K562 (cell line): Measurements from ENCODE around the gene HOXA11. TPM values are rescaled to one million over a fixed set of nuclear protein-coding genes. Genes with fewer than 3 reads are reported as not detected.

Experiments used
- ATAC-seq: fragments of 200-7000 bp; cut with Tn5 transposase; 3 replicates; pipeline ENCODE4 v1.9.1; 2020; ENCODE audit warnings: moderate library complexity
- BruUV-seq: library from RNA; stranded (reverse); fragments of 400-500 nt; replicated peaks from 2 replicates; lab custom pipeline; 2021; lab: Mats Ljungman, UMichigan
- CTCF ChIA-PET: fragments of 300-600 bp; formaldehyde crosslinking; extraction: SDS; loops from one replicate; lab custom pipeline; 2021; ENCODE audit warnings: low intra/inter-chr PET ratio; lab: Yijun Ruan, JAX
- POLR2A ChIA-PET: fragments of 300-600, 350-650 bp; sonication (Branson Sonifier 250); formaldehyde crosslinking; extraction: SDS; loops from one replicate; lab custom pipeline; 2021; ENCODE audit warnings: antibody characterized with exemption, inconsistent platforms; lab: Yijun Ruan, JAX
- DNase-seq, 4 experiments: peaks; one replicate each; pipeline versions ENCODE4 v3.0.0 to v3.0.0-alpha.2; 2011 to 2018; ENCODE audit warnings: low spot score in 3 of 4, mixed read lengths in 3 of 4; ENCODE audit errors: extremely low read depth in 1 of 4
- FAIRE-seq: peaks from 2 replicates; lab custom pipeline; 2011; peaks lifted over from hg19 to GRCh38; lab: Jason Lieb, UNC
- H2AFZ ChIP-seq: 2 replicates; pipeline ENCODE4 v1.6.0; 2011; ENCODE audit warnings: low read depth, low read length, control low read depth, inconsistent platforms
- H3K27ac ChIP-seq: fragments of 200-600 bp; 3 replicates; pipeline ENCODE4 v1.8.0; 2011; ENCODE audit warnings: low read depth, mild to moderate bottlenecking, control low read depth, inconsistent platforms, low read length, moderate library complexity, mixed read lengths; ENCODE audit errors: extremely low read depth
- H3K27me3 ChIP-seq, 2 experiments: fragments of 300-600 bp in 1 of 2; 2 replicates in 1 of 2; 3 replicates in 1 of 2; pipeline versions ENCODE4 v1.6.0 to v1.8.0; 2011; ENCODE audit warnings: inconsistent platforms in 2 of 2, low read length in 2 of 2, mild to moderate bottlenecking in 1 of 2, mixed read lengths in 1 of 2, moderate library complexity in 1 of 2; ENCODE audit not compliant: control insufficient read depth in 2 of 2, insufficient read depth in 2 of 2
- H3K36me3 ChIP-seq: fragments of 300-600 bp; 3 replicates; pipeline ENCODE4 v1.8.0; 2011; ENCODE audit warnings: mild to moderate bottlenecking, low read length, inconsistent platforms; ENCODE audit not compliant: control insufficient read depth, insufficient read depth
- H3K4me1 ChIP-seq, 2 experiments: fragments of 200-600 bp in 1 of 2; replicated peaks in 1 of 2; 2 replicates in 1 of 2; 3 replicates in 1 of 2; pipeline versions ENCODE4 v1.5.1 to v1.8.0; 2011; ENCODE audit warnings: inconsistent platforms in 2 of 2, low read length in 2 of 2, mild to moderate bottlenecking in 1 of 2, mixed read lengths in 1 of 2, moderate library complexity in 1 of 2; ENCODE audit not compliant: control insufficient read depth in 2 of 2, insufficient read depth in 2 of 2
- H3K4me2 ChIP-seq: 2 replicates; pipeline ENCODE4 v1.6.1; 2011; ENCODE audit warnings: low read length, control low read depth, inconsistent platforms, mixed read lengths; ENCODE audit not compliant: insufficient read depth
- H3K4me3 ChIP-seq: fragments of 200-600 bp; sonication (generic), shearing (Covaris generic); 2 replicates; pipeline ENCODE4 v1.5.1; 2016; ENCODE audit warnings: control low read depth, inconsistent platforms
- H3K79me2 ChIP-seq: fragments of 200-600 bp; 3 replicates; pipeline ENCODE4 v1.8.0; 2011; ENCODE audit warnings: low read length, inconsistent platforms; ENCODE audit not compliant: control insufficient read depth, insufficient read depth
- H3K9ac ChIP-seq, 2 experiments: 2 replicates each; pipeline versions ENCODE4 v1.6.0 to v1.6.1; 2011; ENCODE audit warnings: low read depth in 2 of 2, low read length in 2 of 2, control low read depth in 1 of 2, inconsistent platforms in 1 of 2, mild to moderate bottlenecking in 1 of 2, mixed read lengths in 1 of 2; ENCODE audit not compliant: insufficient read depth in 1 of 2
- H3K9me1 ChIP-seq: one replicate; pipeline ENCODE4 v1.6.0; 2011; ENCODE audit warnings: inconsistent platforms, mild to moderate bottlenecking, low read length, moderate library complexity; ENCODE audit not compliant: control insufficient read depth, insufficient read depth
- H3K9me3 ChIP-seq: replicated peaks from 2 replicates; pipeline ENCODE4 v1.5.1; 2011; ENCODE audit warnings: low read depth, low read length, inconsistent platforms; ENCODE audit not compliant: control insufficient read depth, insufficient read depth
- H4K20me1 ChIP-seq: replicated peaks from 2 replicates; pipeline ENCODE4 v1.6.1; 2011; ENCODE audit warnings: low read length, inconsistent platforms, mixed read lengths; ENCODE audit not compliant: control insufficient read depth, insufficient read depth
- CSDE1 ChIP-seq, 2 experiments: fragments of 450-650 bp; IDR thresholded peaks; 2 replicates each; pipeline ENCODE4 v1.6.1; 2016; ENCODE audit warnings: mild to moderate bottlenecking in 1 of 2
- GATAD2B ChIP-seq: fragments of 450-650 bp; IDR thresholded peaks from 2 replicates; pipeline ENCODE4 v1.6.1; 2017; ENCODE audit warnings: mild to moderate bottlenecking, borderline replicate concordance
- KLF6 ChIP-seq: fragments of 250-450 bp; sonication (Bioruptor Pico); IDR thresholded peaks from 2 replicates; pipeline ENCODE4 v1.4.0; 2020; ENCODE audit warnings: mild to moderate bottlenecking, moderate library complexity, borderline replicate concordance
- PHF21A ChIP-seq: fragments of 450-650 bp; IDR thresholded peaks from 2 replicates; pipeline ENCODE4 v1.6.1; 2017; ENCODE audit warnings: low read depth, borderline replicate concordance
- RCOR1 ChIP-seq, 2 experiments: IDR thresholded peaks; 2 replicates each; pipeline ENCODE4 v1.6.1; 2012; ENCODE audit warnings: low read depth in 2 of 2, low read length in 2 of 2, borderline replicate concordance in 1 of 2, improper control_type of control experiment in 1 of 2
- SP1 ChIP-seq: sonication (generic); formaldehyde crosslinking; IDR thresholded peaks from 2 replicates; pipeline ENCODE4 v1.8.1; 2022; ENCODE audit warnings: mild to moderate bottlenecking, missing genetic modification reagents
- ZNF217 ChIP-seq: sonication (generic); formaldehyde crosslinking; IDR thresholded peaks from 2 replicates; pipeline ENCODE4 v1.8.0; 2022; ENCODE audit warnings: mild to moderate bottlenecking, missing genetic modification reagents
- WGBS: fragments of 100-300 bp; shearing (Covaris generic); methylation state at CpG from one replicate; pipeline ENCODE4 v1.1.6; 2016; ENCODE audit warnings: low coverage, mixed read lengths; ENCODE audit not compliant: insufficient coverage; ENCODE audit errors: missing lambda C conversion rate; 5-methylcytosine and 5-hydroxymethylcytosine counted together
- in situ Hi-C: fragments of 300-500 bp; cut with MboI; formaldehyde crosslinking; loops from 4 replicates; pipeline ENCODE4 v1.15.0; 2018; ENCODE audit warnings: inconsistent platforms, mixed read lengths
- intact Hi-C: fragments of 100-400 bp; cut with micrococcal nuclease; formaldehyde crosslinking; loops from 2 replicates; pipeline ENCODE4 v1.14.2; 2022
- polyA plus RNA-seq, 8 experiments: library from polyadenylated mRNA; depleted of rRNA in 4 of 8; stranded (reverse) in 5 of 8; unstranded in 3 of 8; fragments of >200 nt; fragmentation: Nextera tagmentation in 2 of 8; fragmentation: Illumina TruSeq in 1 of 8; extraction: Ambion mirVana in 2 of 8; extraction: Trizol in 1 of 8; gene quantifications; 2 replicates each; pipeline versions ENCODE4 v1.2.1 to v1.2.3, GENCODE V29; 2011 to 2014; ENCODE audit warnings: inconsistent platforms in 1 of 8, missing spikeins in 1 of 8
- total RNA-seq, 7 experiments: library from RNA; depleted of rRNA in 6 of 7; stranded (reverse); fragments of >200 nt in 6 of 7; fragmentation: Illumina TruSeq in 2 of 7; extraction: Trizol in 2 of 7; gene quantifications; 2 replicates each; pipeline versions ENCODE4 v1.2.1 to v1.2.3, GENCODE V29; 2011 to 2021; ENCODE audit warnings: low replicate concordance in 1 of 7
- TF ChIP-seq, protein P1 (sequence below): fragments of 450-650 bp; IDR thresholded peaks from 2 replicates; pipeline ENCODE4 v1.6.1; 2016; ENCODE audit warnings: missing biosample characterization, missing genetic modification characterization
- TF ChIP-seq, protein P2 (sequence below): fragments of 450-650 bp; formaldehyde crosslinking; IDR thresholded peaks from 2 replicates; pipeline ENCODE4 v1.4.0; 2022; ENCODE audit warnings: mild to moderate bottlenecking, moderate library complexity
- TF ChIP-seq, protein P3 (sequence below): fragments of 450-650 bp; IDR thresholded peaks from 2 replicates; pipeline ENCODE4 v1.6.1; 2016

HOXA11 gene
- total and polyA plus RNA-seq, 9 of the 15 experiments (the other 6 are each of a cell fraction or from before 2014, with no cell fraction given), result not detected

GRCh38 chr7:27189997-27190748, 5.1 kb upstream of the HOXA11 start:
- H3K27me3 ChIP-seq, result peaks cover 40 to 72% of the 10 kb centered on the region in 2 experiments
- H2AFZ ChIP-seq, result no peak overlapping the region
- ChIA-PET POLR2A (no interaction called here), CTCF (no interaction called here)
- WGBS, result 0% methylated on average over 7 of the region's 7 CpGs
- no peak for DNase-seq
- in situ Hi-C loops, result no loop called here
- no peaks in the 10 kb centered on the region for H3K79me2 ChIP-seq
- no peak overlapping the region for H3K9ac ChIP-seq
- H3K27ac ChIP-seq, result no peak overlapping the region
- no peak overlapping the region for H3K4me2 ChIP-seq
- peaks cover 0 to 21% of the 10 kb centered on the region in 2 experiments; a peak in 2 of 5 replicates for H3K4me1 ChIP-seq
- H3K9me3 ChIP-seq, result no peaks in the 10 kb centered on the region
- intact Hi-C loops, result no loop called here
- BruUV-seq, result no TSS peak
- H3K36me3 ChIP-seq, result no peaks in the 10 kb centered on the region
- no peak overlapping the region for H3K4me3 ChIP-seq
- H4K20me1 ChIP-seq, result no peaks in the 10 kb centered on the region
- FAIRE-seq, result no peak
- no peak for ATAC-seq
- no peak for TF ChIP-seq KLF6 (CRISPR knock-in tag)
- no peaks in the 10 kb centered on the region for H3K9me1 ChIP-seq

GRCh38 chr7:27189295-27189996, 4.4 kb upstream of the HOXA11 start:
- DNase-seq, result no peak
- no peaks in the 10 kb centered on the region for H3K79me2 ChIP-seq
- FAIRE-seq, result no peak
- ChIA-PET CTCF (no interaction called here), POLR2A (no interaction called here)
- BruUV-seq, result no TSS peak
- no peak overlapping the region for H2AFZ ChIP-seq
- no peak overlapping the region for H3K4me3 ChIP-seq
- no peak overlapping the region for H3K9ac ChIP-seq
- H3K36me3 ChIP-seq, result no peaks in the 10 kb centered on the region
- no peaks in the 10 kb centered on the region for H4K20me1 ChIP-seq
- no peak for ATAC-seq
- H3K9me1 ChIP-seq, result no peaks in the 10 kb centered on the region
- WGBS, result 1% methylated on average over 22 of the region's 22 CpGs
- H3K27ac ChIP-seq, result no peak overlapping the region
- H3K9me3 ChIP-seq, result no peaks in the 10 kb centered on the region
- H3K4me2 ChIP-seq, result no peak overlapping the region
- H3K4me1 ChIP-seq, result peaks cover 0 to 26% of the 10 kb centered on the region in 2 experiments; a peak in 2 of 5 replicates
- in situ Hi-C loops, result no loop called here
- intact Hi-C loops, result no loop called here
- peaks cover 45 to 79% of the 10 kb centered on the region in 2 experiments for H3K27me3 ChIP-seq
- TF ChIP-seq RCOR1 (IDR thresholded peaks at IDR 0.05; ENCODE audit: borderline replicate concordance in 1 of 2, low read depth in 2 of 2, low read length in 2 of 2) (no peak), GATAD2B (no peak), SP1 (no peak), ZNF217 (CRISPR knock-in tag) (no peak), CSDE1 (IDR thresholded peaks at IDR 0.05) (no peak), PHF21A (no peak), KLF6 (CRISPR knock-in tag) (no peak)
- TF ChIP-seq, protein P1, sequence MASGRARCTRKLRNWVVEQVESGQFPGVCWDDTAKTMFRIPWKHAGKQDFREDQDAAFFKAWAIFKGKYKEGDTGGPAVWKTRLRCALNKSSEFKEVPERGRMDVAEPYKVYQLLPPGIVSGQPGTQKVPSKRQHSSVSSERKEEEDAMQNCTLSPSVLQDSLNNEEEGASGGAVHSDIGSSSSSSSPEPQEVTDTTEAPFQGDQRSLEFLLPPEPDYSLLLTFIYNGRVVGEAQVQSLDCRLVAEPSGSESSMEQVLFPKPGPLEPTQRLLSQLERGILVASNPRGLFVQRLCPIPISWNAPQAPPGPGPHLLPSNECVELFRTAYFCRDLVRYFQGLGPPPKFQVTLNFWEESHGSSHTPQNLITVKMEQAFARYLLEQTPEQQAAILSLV (tag), result no peak
- TF ChIP-seq, protein P2, sequence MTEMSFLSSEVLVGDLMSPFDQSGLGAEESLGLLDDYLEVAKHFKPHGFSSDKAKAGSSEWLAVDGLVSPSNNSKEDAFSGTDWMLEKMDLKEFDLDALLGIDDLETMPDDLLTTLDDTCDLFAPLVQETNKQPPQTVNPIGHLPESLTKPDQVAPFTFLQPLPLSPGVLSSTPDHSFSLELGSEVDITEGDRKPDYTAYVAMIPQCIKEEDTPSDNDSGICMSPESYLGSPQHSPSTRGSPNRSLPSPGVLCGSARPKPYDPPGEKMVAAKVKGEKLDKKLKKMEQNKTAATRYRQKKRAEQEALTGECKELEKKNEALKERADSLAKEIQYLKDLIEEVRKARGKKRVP (CRISPR knock-in tag), result no peak
- TF ChIP-seq, protein P3, sequence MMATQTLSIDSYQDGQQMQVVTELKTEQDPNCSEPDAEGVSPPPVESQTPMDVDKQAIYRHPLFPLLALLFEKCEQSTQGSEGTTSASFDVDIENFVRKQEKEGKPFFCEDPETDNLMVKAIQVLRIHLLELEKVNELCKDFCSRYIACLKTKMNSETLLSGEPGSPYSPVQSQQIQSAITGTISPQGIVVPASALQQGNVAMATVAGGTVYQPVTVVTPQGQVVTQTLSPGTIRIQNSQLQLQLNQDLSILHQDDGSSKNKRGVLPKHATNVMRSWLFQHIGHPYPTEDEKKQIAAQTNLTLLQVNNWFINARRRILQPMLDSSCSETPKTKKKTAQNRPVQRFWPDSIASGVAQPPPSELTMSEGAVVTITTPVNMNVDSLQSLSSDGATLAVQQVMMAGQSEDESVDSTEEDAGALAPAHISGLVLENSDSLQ, result no peak
